HepG2 (cell line): ENCODE measurements around the gene CD4. TPM values are rescaled to one million over a fixed set of nuclear protein-coding genes. Genes with fewer than 3 reads are reported as not detected.

Source experiments
- ATAC-seq: fragments of 200-7000 bp; cut with Tn5 transposase; 3 replicates; pipeline ENCODE4 v1.9.1; 2020; ENCODE audit warnings: mild to moderate bottlenecking, moderate library complexity
- BruUV-seq: library from RNA; stranded (reverse); fragments of 400-500 nt; replicated peaks from 2 replicates; lab custom pipeline; 2021; lab: Mats Ljungman, UMichigan
- CTCF ChIA-PET: fragments of 300-600 bp; formaldehyde crosslinking; extraction: SDS; loops from one replicate; lab custom pipeline; 2021; ENCODE audit warnings: low total read pairs, inconsistent platforms, low intra/inter-chr PET ratio; lab: Yijun Ruan, JAX
- POLR2A ChIA-PET: fragments of 350-600 bp; sonication (Branson Sonifier 250); formaldehyde crosslinking; loops from one replicate; lab custom pipeline; 2020; ENCODE audit warnings: antibody characterized with exemption, inconsistent platforms; lab: Yijun Ruan, JAX
- DNase-seq: peaks from one replicate; pipeline ENCODE4 v3.0.0-alpha.2; 2015; ENCODE audit warnings: low spot score
- FAIRE-seq: peaks from 3 replicates; lab custom pipeline; 2011; peaks lifted over from hg19 to GRCh38; lab: Jason Lieb, UNC
- H2AFZ ChIP-seq: one replicate; pipeline ENCODE4 v1.6.1; 2011; ENCODE audit warnings: low read length, inconsistent platforms
- H3K27ac ChIP-seq: fragments of 300-600 bp; 3 replicates; pipeline ENCODE4 v1.8.0; 2011; ENCODE audit warnings: mixed run types, mild to moderate bottlenecking, mixed read lengths, low read length, inconsistent platforms; ENCODE audit not compliant: insufficient read depth; ENCODE audit errors: extremely low read length
- H3K27me3 ChIP-seq, 2 experiments: fragments of 200-600 bp in 1 of 2; 2 replicates in 1 of 2; 3 replicates in 1 of 2; pipeline versions ENCODE4 v1.6.0 to v1.8.0; 2011; ENCODE audit warnings: low read length in 2 of 2, mild to moderate bottlenecking in 2 of 2, moderate library complexity in 2 of 2, inconsistent platforms in 1 of 2; ENCODE audit not compliant: insufficient read depth in 2 of 2, control insufficient read depth in 1 of 2
- H3K36me3 ChIP-seq, 2 experiments: fragments of 200-600 bp in 1 of 2; replicated peaks in 1 of 2; 2 replicates in 1 of 2; 3 replicates in 1 of 2; pipeline versions ENCODE4 v1.5.1 to v1.8.0; 2011; ENCODE audit warnings: low read length in 2 of 2, inconsistent platforms in 1 of 2; ENCODE audit not compliant: insufficient read depth in 2 of 2, control insufficient read depth in 1 of 2
- H3K4me1 ChIP-seq: 2 replicates; pipeline ENCODE4 v1.5.1; 2012; ENCODE audit warnings: low read length, inconsistent platforms; ENCODE audit not compliant: insufficient read depth
- H3K4me2 ChIP-seq: 2 replicates; pipeline ENCODE4 v1.6.0; 2011; ENCODE audit warnings: low read depth, low read length, inconsistent platforms
- H3K4me3 ChIP-seq, 3 experiments: fragments of 200-600 bp in 1 of 3; sonication (generic), shearing (Covaris generic) in 1 of 3; replicated peaks in 1 of 3; 2 replicates each; pipeline ENCODE4 v1.5.1; 2011 to 2016; ENCODE audit warnings: low read length in 3 of 3, inconsistent platforms in 2 of 3, low read depth in 2 of 3, mild to moderate bottlenecking in 2 of 3, control low read depth in 1 of 3, mixed read lengths in 1 of 3; ENCODE audit not compliant: insufficient read depth in 1 of 3
- H3K79me2 ChIP-seq: one replicate; pipeline ENCODE4 v1.6.1; 2011; ENCODE audit warnings: low read length, inconsistent platforms; ENCODE audit not compliant: insufficient read depth
- H3K9ac ChIP-seq: 2 replicates; pipeline ENCODE4 v1.6.0; 2011; ENCODE audit warnings: mild to moderate bottlenecking, low read depth, low read length, inconsistent platforms; ENCODE audit not compliant: insufficient read depth
- H3K9me3 ChIP-seq: 2 replicates; pipeline ENCODE4 v1.5.1; 2012; ENCODE audit warnings: mild to moderate bottlenecking, low read length
- H4K20me1 ChIP-seq: 2 replicates; pipeline ENCODE4 v1.6.0; 2011; ENCODE audit warnings: inconsistent platforms, mild to moderate bottlenecking, low read length, moderate library complexity; ENCODE audit not compliant: insufficient read depth
- BATF2 ChIP-seq: sonication (generic); formaldehyde crosslinking; IDR thresholded peaks from 2 replicates; pipeline ENCODE4 v1.8.0; 2022; ENCODE audit warnings: mild to moderate bottlenecking, missing genetic modification reagents, moderate library complexity
- DMAP1 ChIP-seq: IDR thresholded peaks from 2 replicates; pipeline ENCODE4 v1.6.1; 2016
- EZH2 ChIP-seq: conservative IDR thresholded peaks from 2 replicates; pipeline ENCODE4 v1.6.1; 2012; ENCODE audit warnings: mild to moderate bottlenecking, low read depth, low read length, moderate library complexity
- FOXM1 ChIP-seq: sonication (generic); formaldehyde crosslinking; IDR thresholded peaks from 2 replicates; pipeline ENCODE4 v1.5.0; 2020; ENCODE audit warnings: missing genetic modification reagents
- MAFF ChIP-seq: IDR thresholded peaks from 2 replicates; pipeline ENCODE4 v1.6.1; 2011; ENCODE audit warnings: low read depth, low read length, improper control_type of control experiment
- NCOR1 ChIP-seq: fragments of 200-600 bp; sonication (generic); IDR thresholded peaks from 2 replicates; pipeline ENCODE4 v1.7.0; 2017; ENCODE audit warnings: antibody characterized with exemption, low read length, borderline replicate concordance
- PHF21A ChIP-seq: sonication (generic); formaldehyde crosslinking; IDR thresholded peaks from 2 replicates; pipeline ENCODE4 v1.5.0; 2020; ENCODE audit warnings: mild to moderate bottlenecking, missing genetic modification reagents
- PRDM15 ChIP-seq: sonication (generic); formaldehyde crosslinking; IDR thresholded peaks from 2 replicates; pipeline ENCODE4 v1.4.0; 2020; ENCODE audit warnings: missing genetic modification reagents
- ZFP82 ChIP-seq: sonication (generic); formaldehyde crosslinking; IDR thresholded peaks from 2 replicates; pipeline ENCODE4 v1.5.1; 2020; ENCODE audit warnings: mild to moderate bottlenecking, missing genetic modification reagents, borderline replicate concordance
- ZNF281 ChIP-seq: sonication (generic); formaldehyde crosslinking; IDR thresholded peaks from 2 replicates; pipeline ENCODE4 v1.4.0; 2020; ENCODE audit warnings: missing genetic modification reagents, borderline replicate concordance
- ZNF317 ChIP-seq: sonication (generic); formaldehyde crosslinking; IDR thresholded peaks from 2 replicates; pipeline ENCODE4 v1.5.0; 2020; ENCODE audit warnings: mild to moderate bottlenecking, missing genetic modification reagents
- WGBS: methylation state at CpG from one replicate; pipeline ENCODE4 v1.1.6; 2017; ENCODE audit warnings: low lambda C conversion rate; 5-methylcytosine and 5-hydroxymethylcytosine counted together
- in situ Hi-C: cut with HindIII; loops from 2 replicates; pipeline ENCODE4 v1.10.0; 2017; ENCODE audit warnings: low pct_unique_long_range_greater_than_20kb; ENCODE audit not compliant: extremely low pct_ligation_motif_present
- intact Hi-C: fragments of 100-400 bp; cut with micrococcal nuclease; formaldehyde crosslinking; loops from one replicate; pipeline ENCODE4 v1.10.0; 2022; ENCODE audit not compliant: unreplicated experiment
- polyA plus RNA-seq, 8 experiments: library from polyadenylated mRNA; depleted of rRNA in 3 of 8; stranded (reverse) in 7 of 8; unstranded in 1 of 8; fragments of >200 nt; fragmentation: Illumina TruSeq in 4 of 8; extraction: Trizol in 4 of 8; gene quantifications; 2 replicates each; pipeline versions ENCODE4 v1.2.1 to v1.2.3, GENCODE V29; 2011 to 2016; ENCODE audit warnings: low read depth in 4 of 8, missing spikeins in 1 of 8, mixed read lengths in 1 of 8; ENCODE audit not compliant: insufficient read depth in 1 of 8
- total RNA-seq, 5 experiments: library from RNA; depleted of rRNA; stranded (reverse); fragments of >200 nt; fragmentation: Illumina TruSeq; extraction: Trizol; gene quantifications; 2 replicates each; pipeline ENCODE4 v1.2.3, GENCODE V29; 2016; ENCODE audit warnings: low read depth in 1 of 5

CD4 gene
- total and polyA plus RNA-seq, 2 of the 13 experiments (the other 11 are each of a cell fraction or from before 2014, with no cell fraction given), result 0.07 to 0.95 TPM

DNA sequence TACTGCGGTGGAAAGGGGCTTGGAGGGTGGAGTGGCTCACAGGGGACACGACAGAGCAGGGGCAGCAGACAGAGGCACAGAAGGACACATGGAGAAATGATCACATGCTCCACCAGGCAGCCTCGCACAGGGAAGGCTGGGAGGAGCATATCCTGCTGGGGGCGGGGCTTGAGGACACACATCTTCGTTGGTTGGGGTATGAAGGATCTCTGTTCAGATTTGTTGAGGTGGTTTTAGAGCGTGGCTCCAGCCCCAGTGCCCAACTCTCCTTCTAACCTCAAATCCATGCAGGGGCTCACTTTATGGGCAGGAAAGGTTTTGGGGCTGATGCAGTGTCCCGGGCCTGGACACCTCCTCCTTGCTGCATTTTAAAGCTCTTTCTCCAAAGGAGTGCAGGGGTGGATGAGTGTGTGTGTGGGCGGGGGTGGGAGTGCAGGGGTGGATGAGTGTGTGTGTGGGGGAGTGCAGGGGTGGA, 38.1 kb downstream of the CD4 start (continued):
- TF ChIP-seq BATF2 (CRISPR knock-in tag) (no peak), NCOR1 (no peak), PRDM15 (CRISPR knock-in tag) (no peak), FOXM1 (CRISPR knock-in tag) (no peak), ZFP82 (CRISPR knock-in tag) (no peak)

DNA sequence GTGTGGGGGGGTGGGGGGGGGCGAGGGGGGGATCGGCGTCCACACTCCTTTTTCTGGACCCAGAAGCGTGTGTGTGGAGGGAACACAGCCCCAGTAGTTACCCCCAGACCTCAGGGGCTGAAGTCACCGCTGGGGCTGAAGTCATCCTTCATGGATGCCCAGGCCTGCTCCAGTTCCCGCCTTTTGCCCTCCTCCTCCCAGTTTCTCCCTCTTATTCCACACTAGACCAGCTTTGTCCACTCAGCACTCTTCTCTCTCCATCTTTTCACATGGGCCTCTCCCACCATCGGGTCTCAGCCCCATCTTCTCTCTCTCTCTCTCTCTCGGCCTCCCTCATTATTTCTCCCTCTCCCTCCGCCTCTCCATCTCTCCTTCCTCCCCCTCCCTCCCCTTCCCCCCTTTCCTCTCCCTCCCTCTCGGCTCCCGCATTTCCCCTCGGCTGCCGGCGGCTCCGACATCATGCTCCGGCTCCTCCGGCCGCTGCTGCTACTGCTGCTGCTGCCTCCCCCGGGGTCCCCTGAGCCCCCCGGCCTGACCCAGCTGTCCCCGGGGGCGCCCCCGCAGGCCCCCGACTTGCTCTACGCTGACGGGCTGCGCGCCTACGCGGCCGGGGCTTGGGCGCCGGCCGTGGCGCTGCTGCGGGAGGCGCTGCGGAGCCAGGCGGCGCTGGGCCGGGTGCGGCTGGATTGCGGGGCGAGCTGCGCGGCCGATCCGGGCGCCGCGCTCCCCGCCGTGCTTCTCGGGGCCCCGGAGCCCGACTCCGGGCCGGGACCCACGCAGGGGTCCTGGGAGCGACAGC, 38.9 kb downstream of the CD4 start, which contains the start of gene P3H3:
Gene P3H3 (plus strand): TSS at position 426 of the 799 bp plus-strand sequence. CDS start 34 bp downstream, at position 460.
- FAIRE-seq (no peak), ATAC-seq (peak; percentile 13), DNase-seq (peak; percentile 23)
- H3K9ac ChIP-seq, result peak within 1 kb of the TSS; percentile 97
- H3K4me3 ChIP-seq, result peak within 1 kb of the TSS; percentile 82 to 100 (median 86)
- 5% methylated on average over 19 of the region's 60 CpGs for WGBS
- intact Hi-C loops, result loop anchor here (10.0 kb wide), 1 partner anchor 213 kb away; no protein-coding TSS in a partner anchor
- peaks cover 16% of the 10 kb centered on the region for H3K79me2 ChIP-seq
- H3K27ac ChIP-seq, result peak within 1 kb of the TSS; percentile 86
- H3K27me3 ChIP-seq, result no peaks in the 10 kb centered on the region
- H3K4me1 ChIP-seq, result peaks cover 24% of the 10 kb centered on the region
- ChIA-PET POLR2A (interaction anchor here (1.3 to 4.7 kb wide), 7 partner anchors 24 to 215 kb away, joined by 3 to 20 read pairs (median 8); partner anchors contain the start of genes CDCA3, COPS7A, MLF2 and PTMS), CTCF (interaction anchor here (0.8 kb wide), 1 partner anchor 92 kb away, joined by 3 read pairs; no protein-coding TSS in a partner anchor)
- no peaks in the 10 kb centered on the region for H3K9me3 ChIP-seq
- in situ Hi-C loops, result loop anchor here (5.0 kb wide), 1 partner anchor 76 kb away; the partner anchor contains the start of gene MLF2
- H4K20me1 ChIP-seq, result no peaks in the 10 kb centered on the region
- peak within 1 kb of the TSS; percentile 85 for H3K4me2 ChIP-seq
- peaks cover 9 to 14% of the 10 kb centered on the region in 2 experiments; a peak in 4 of 5 replicates for H3K36me3 ChIP-seq
- H2AFZ ChIP-seq, result no peak within 1 kb of the TSS
- BruUV-seq, result no TSS peak
- TF ChIP-seq ZNF281 (no peak), PHF21A (CRISPR knock-in tag) (0 out of 2 replicates have a peak, but pooled peaks have one; percentile 2), ZNF317 (CRISPR knock-in tag) (no peak), EZH2 (no peak), MAFF (peak; percentile 30; the same call in 1 of the 2 replicates), DMAP1 (no peak)
